GM19238 (cell line): ENCODE measurements around the gene DRD3.
A peak's percentile ranks its signal among the peaks of the same experiment; 100 is the strongest.

ENCODE experiments used
- DNase-seq: peaks from one replicate; pipeline ENCODE4 v3.0.0; 2011; ENCODE audit warnings: low spot score; ENCODE audit not compliant: insufficient read length

The DRD3 gene

GRCh38 chr3:114178770-114179368, at the start of gene DRD3:
TSS of gene DRD3 (minus strand) at chr3:114179052. CDS start at chr3:114171992, 7,060 bp downstream.
- no peak for DNase-seq

DNA sequence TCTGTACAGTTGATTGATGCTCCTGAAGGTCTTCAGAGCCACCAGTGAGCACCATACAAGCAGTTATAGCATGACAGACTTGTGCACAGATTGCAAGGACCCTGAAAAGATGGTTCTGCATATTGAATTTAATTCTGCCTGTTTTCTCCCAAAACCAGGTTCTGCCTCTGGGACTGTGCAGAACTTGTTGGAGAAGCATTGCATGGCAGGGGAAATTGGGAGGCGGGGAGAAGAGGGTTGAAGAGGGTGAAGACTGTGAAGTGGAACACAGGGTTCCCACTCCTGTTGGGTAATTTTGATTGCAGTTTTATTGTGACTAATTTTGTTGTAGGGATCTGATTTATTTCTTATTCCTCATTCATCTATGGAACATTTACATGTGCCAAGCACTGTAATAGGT, 48.2 kb upstream of the DRD3 start:
- no peak for DNase-seq

DNA sequence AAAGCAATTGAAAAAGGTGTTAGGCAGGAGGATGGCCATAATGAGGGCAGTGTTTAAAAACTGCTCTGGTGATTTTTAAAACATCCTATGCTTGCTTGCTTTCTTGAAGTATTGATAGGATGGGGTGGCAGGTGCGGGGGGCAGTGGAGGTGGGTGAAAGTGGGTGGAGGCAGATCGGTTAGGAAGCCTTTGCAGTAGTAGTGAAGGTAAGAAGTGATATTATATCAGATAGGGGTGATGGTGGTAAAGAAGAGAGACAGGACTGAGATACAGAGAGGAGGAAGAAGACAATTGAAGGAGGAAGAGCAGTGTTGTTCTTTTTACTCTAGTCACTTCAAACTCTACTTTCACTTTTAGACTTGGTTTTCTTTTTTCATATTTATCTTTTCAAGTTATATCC, 47.5 kb upstream of the DRD3 start:
- DNase-seq: no peak

GRCh38 chr3:114223143-114223542, 44.3 kb upstream of the DRD3 start:
- DNase-seq: no peak

DNA sequence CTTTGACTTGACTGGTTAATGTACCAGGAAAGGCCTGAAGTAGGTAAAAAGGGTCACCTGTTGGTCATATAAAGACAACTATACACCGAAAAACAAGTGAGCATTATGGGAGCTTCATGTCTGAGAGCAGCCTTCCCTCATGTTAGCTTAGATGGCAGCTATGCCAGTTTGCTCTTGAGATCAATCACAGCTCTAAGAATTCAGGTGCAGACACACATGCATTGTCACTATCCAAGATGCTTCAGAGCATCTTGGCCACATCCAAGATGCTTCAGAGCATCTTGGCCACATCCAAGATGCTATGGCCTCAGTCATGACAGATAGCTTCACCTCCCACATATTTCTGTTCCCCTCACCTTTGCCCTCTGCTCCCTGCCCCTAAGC, 43.0 kb upstream of the DRD3 start:
- no peak for DNase-seq

- no peak for DNase-seq
These were observed 42.5 kb upstream of the DRD3 start for GRCh38 chr3:114221165-114221880.

- no peak for DNase-seq
These were observed 40.9 kb upstream of the DRD3 start for GRCh38 chr3:114219741-114220140.

- DNase-seq: no peak
These were observed 39.8 kb upstream of the DRD3 start for GRCh38 chr3:114218578-114219185.

DNA sequence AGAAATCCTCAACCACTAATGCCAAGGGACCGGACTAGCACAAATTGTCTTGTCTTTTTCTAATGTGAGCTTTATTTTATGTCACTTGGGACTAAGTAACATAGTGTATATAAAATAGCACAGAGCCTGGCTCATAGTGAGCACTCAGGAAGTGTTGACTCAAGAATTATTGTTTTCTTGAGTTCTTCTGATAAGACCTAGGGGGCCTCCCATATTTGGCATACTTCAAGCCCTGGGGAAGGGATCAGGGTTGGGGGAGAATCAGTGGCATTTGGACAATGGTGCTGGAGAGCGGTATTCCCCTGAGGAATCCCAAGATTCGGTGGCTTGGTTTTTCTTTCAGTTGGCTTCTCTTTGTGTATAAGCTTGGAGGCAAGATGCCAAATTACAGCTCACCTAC, 39.2 kb upstream of the DRD3 start:
- no peak for DNase-seq

- no peak for DNase-seq
These were observed 38.4 kb upstream of the DRD3 start for GRCh38 chr3:114217266-114217665.

DNA sequence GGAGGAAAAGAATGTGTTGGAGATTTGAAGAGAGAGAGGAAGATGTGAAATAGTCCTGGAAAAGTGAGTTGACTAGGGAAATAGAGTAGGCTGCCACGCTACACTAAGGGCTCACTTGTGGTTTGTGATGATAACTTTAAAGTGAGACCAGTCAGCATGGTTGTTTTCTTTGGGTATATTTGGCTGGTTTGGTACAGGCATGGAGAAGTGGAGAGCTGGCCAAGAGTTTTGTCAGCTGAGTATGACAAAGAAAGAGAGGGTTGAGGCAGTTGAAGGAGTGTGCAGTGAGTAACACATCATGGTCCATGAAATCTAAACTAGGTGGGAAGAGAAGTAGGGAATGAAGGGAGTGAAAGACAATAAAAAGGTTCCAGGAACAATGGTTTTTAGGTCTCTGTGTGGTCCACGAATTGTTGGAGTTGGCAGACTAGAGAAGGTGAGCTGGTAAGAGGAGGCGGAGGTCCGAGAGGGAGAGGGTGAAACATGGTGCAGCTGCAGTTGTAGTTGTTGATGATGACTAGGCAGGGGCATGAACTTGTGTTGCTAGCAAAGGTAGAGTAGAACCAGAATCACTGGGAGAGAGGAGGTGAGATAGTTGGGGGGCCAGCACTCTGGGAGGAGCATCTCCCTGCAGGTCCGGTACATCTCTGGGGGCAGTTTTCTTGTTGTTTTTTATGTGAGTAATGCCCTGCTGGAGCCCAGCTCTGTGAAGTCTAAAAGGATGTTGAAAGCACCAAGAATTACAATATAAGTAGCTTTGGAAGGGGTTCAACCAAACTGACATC, 37.5 kb upstream of the DRD3 start:
- no peak for DNase-seq

- DNase-seq: no peak
These were observed 35.9 kb upstream of the DRD3 start for GRCh38 chr3:114214542-114215341.

GRCh38 chr3:114213627-114214541, 35.0 kb upstream of the DRD3 start:
- DNase-seq: peak; percentile 42

- DNase-seq: no peak
These were observed 34.4 kb upstream of the DRD3 start for GRCh38 chr3:114213292-114213626.

DNA sequence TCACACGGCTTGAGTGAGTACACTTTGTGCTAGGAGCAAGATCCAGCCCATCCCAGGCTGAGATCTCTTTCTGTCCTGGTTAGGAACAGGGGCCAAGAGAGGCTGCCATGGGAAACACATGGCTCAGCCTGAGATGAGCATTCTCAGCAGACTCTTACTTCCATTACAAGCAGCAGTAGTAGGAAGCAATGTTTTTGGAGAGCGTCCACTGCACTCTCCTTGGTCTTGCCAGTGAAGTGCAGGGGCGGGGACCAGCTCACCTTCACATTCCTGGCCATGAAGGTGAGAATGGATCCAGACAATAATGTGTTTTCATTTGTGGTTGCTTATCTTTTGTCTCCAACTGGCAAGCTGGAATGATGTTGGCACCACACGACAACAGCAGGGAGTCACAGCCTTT, 33.8 kb upstream of the DRD3 start:
- no peak for DNase-seq

GRCh38 chr3:114207768-114208167, 28.9 kb upstream of the DRD3 start:
- DNase-seq: no peak

DNA sequence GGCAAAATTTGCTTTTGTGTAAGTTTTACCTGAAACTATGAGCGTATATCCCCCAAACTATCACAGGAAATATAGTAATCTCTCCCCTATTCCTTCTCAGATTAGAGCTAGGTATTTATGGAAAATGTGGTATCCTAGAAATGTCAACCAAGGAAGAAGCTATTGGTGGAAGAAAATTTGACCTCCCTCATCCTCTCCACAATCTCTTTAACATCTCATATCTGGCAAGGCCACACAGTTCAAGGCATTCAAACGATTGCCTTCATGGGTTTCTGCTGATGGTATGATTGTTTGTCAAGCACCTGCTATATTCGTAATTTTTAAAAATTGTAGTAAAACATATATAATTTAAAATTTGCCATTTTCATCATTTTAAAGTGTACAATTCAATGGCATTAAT, 27.5 kb upstream of the DRD3 start:
- no peak for DNase-seq

- no peak for DNase-seq
These were observed 26.7 kb upstream of the DRD3 start for GRCh38 chr3:114205541-114205940.

GRCh38 chr3:114194750-114195149, 15.9 kb upstream of the DRD3 start:
- DNase-seq: no peak

GRCh38 chr3:114192136-114192535, 13.3 kb upstream of the DRD3 start:
- no peak for DNase-seq
